Heart left ventricle (tissue), 16 donors: ENCODE measurements around the gene PLCG2. TPM values are rescaled to one million over a fixed set of nuclear protein-coding genes. Genes with fewer than 3 reads are reported as not detected.

Source experiments
- ATAC-seq, 4 donors: fragments of 200-7000 bp; cut with Tn5 transposase; one replicate each; pipeline ENCODE4 v1.9.1; 2020 to 2022; ENCODE audit warnings: moderate library complexity in 4 of 4, mild to moderate bottlenecking in 3 of 4, moderate number of reproducible peaks in 1 of 4
- DNase-seq, 5 donors: peaks; one replicate each; pipeline ENCODE4 v3.0.0-alpha.2; 2020
- H3K27ac ChIP-seq, 12 donors: fragments of 200-600 bp; sonication (generic) in 4 of 12; one replicate each; pipeline versions ENCODE4 v1.5.0 to v1.8.0; 2016 to 2022; ENCODE audit warnings: mild to moderate bottlenecking in 2 of 12
- H3K27me3 ChIP-seq, 9 donors: fragments of 200-600 bp; sonication (generic) in 2 of 9; one replicate each; pipeline versions ENCODE4 v1.5.1 to v1.8.0; 2016 to 2022; ENCODE audit warnings: mild to moderate bottlenecking in 3 of 9
- H3K36me3 ChIP-seq, 9 donors: fragments of 200-600 bp; sonication (generic) in 2 of 9; one replicate each; pipeline versions ENCODE4 v1.5.0 to v1.8.0; 2018 to 2022; ENCODE audit warnings: mild to moderate bottlenecking in 2 of 9
- H3K4me1 ChIP-seq, 12 donors: fragments of 200-600 bp; sonication (generic) in 4 of 12; one replicate each; pipeline versions ENCODE4 v1.5.0 to v1.8.0; 2016 to 2022; ENCODE audit warnings: mild to moderate bottlenecking in 3 of 12
- H3K4me3 ChIP-seq, 12 donors: fragments of 200-600 bp; sonication (generic) in 4 of 12; one replicate each; pipeline versions ENCODE4 v1.5.0 to v1.8.0; 2017 to 2022; ENCODE audit warnings: mild to moderate bottlenecking in 9 of 12, moderate library complexity in 4 of 12
- H3K9me3 ChIP-seq, 12 donors: fragments of 200-600 bp; sonication (generic) in 4 of 12; one replicate each; pipeline versions ENCODE4 v1.5.0 to v1.8.0; 2016 to 2022; ENCODE audit warnings: mild to moderate bottlenecking in 1 of 12
- POLR2A ChIP-seq, 2 donors: fragments of 450-650 bp; IDR thresholded peaks; one replicate each; pipeline ENCODE4 v1.6.1; 2017; ENCODE audit warnings: antibody characterized with exemption in 2 of 2, mild to moderate bottlenecking in 2 of 2, moderate library complexity in 2 of 2
- WGBS, 4 donors: extraction: QIAGEN DNeasy Blood & Tissue Kit in 2 of 4; methylation state at CpG; one replicate each; pipeline versions ENCODE4 v1.1.5 to v1.1.7; 2013 to 2018; 5-methylcytosine and 5-hydroxymethylcytosine counted together
- intact Hi-C, 10 donors: fragments of 100-400 bp; cut with DNase I; formaldehyde crosslinking; loops; one replicate each; pipeline versions ENCODE4 v1.11.1 to v1.14.2; 2022
- polyA plus RNA-seq, 2 donors: library from polyadenylated mRNA; stranded (reverse); fragments of 200-250 nt; gene quantifications; one replicate each; pipeline ENCODE4 v1.2.3, GENCODE V29; 2013
- total RNA-seq, 9 donors: library from RNA; depleted of rRNA in 2 of 9; stranded (reverse); fragments of >200 nt in 2 of 9; fragmentation: NEBNext Ultra II Directional in 3 of 9; extraction: Animal tissue kit (Norgen Biotek cat#: 25700) in 3 of 9; gene quantifications; one replicate each; pipeline versions ENCODE4 v1.1.0 to v1.2.4, GENCODE V29; 2016 to 2023
- TF ChIP-seq, protein P1 (sequence below), 12 donors: fragments of 200-600 bp; sonication (generic) in 4 of 12; IDR thresholded peaks; one replicate each; pipeline versions ENCODE4 v1.5.0 to v1.8.0; 2018 to 2022; ENCODE audit warnings: antibody characterized with exemption in 12 of 12, mild to moderate bottlenecking in 5 of 12
- donor health status: ischemic (EF 13 %, LVEDD 7.1; RV severe dilation, severe dysfunction).
- donor health status: healthy with polysubstance abuse.
- donor health status: DM: no; HTN: yes; CAD: no.
- donor health status: DM: no; HTN: no; CAD: no.
- donor health status: ischemic (EF 25% LVEDD 6.9; RV normal size, moderate dysfunction).
- donor health status: ischemic (EF 25% LVEDD 5.7; RV mildly dilated, moderate dysfunction).
- donor health status: healthy.
- donor health status: DM: yes; HTN: yes; CAD: no.
- donor health status: ischemic (EF 35%, LVEDD 5.7; RV mildly dilated, moderate dysfunction).
- donor health status: nonischemic (EF 11% LVEDD 7.7; RV severe dilation, severe dysfunction).
- donor health status: DM: yes; HTN: yes; CAD: no.
- donor health status: PGD.
- donor health status: ischemic (EF 29% LVEDD 5.4; RV normal size, mild dysfunction).
- donor health status: nonischemic (EF 23%, LVEDD 6.1; RV moderate dilation, normal function).

Gene PLCG2
- total and polyA plus RNA-seq, 11 donors, result 2.0 to 35.4 (median 4.7) TPM

- Histone ChIP-seq H3K4me3 (no peak overlapping the region), H3K36me3 (no peaks in the 10 kb centered on the region), H3K9me3 (no peaks in the 10 kb centered on the region), H3K27me3 (no peaks in the 10 kb centered on the region), H3K4me1 (no peaks in the 10 kb centered on the region), H3K27ac (no peak overlapping the region)
- TF ChIP-seq, protein P1, sequence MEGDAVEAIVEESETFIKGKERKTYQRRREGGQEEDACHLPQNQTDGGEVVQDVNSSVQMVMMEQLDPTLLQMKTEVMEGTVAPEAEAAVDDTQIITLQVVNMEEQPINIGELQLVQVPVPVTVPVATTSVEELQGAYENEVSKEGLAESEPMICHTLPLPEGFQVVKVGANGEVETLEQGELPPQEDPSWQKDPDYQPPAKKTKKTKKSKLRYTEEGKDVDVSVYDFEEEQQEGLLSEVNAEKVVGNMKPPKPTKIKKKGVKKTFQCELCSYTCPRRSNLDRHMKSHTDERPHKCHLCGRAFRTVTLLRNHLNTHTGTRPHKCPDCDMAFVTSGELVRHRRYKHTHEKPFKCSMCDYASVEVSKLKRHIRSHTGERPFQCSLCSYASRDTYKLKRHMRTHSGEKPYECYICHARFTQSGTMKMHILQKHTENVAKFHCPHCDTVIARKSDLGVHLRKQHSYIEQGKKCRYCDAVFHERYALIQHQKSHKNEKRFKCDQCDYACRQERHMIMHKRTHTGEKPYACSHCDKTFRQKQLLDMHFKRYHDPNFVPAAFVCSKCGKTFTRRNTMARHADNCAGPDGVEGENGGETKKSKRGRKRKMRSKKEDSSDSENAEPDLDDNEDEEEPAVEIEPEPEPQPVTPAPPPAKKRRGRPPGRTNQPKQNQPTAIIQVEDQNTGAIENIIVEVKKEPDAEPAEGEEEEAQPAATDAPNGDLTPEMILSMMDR (IDR thresholded peaks at IDR 0.05), result no peak
- no peak for TF ChIP-seq POLR2A (IDR thresholded peaks at IDR 0.05)
- DNase-seq, result no peak
- intact Hi-C loops, result no loop called here
- 85 to 89% (median 88%) methylated on average over 8 of the region's 8 CpGs for WGBS, 4 donors
- no peak for ATAC-seq
These were observed 208.0 kb downstream of the PLCG2 start for GRCh38 chr16:81987121-81987520.

- WGBS, 4 donors, result 88 to 91% (median 90%) methylated on average over 5 of the region's 5 CpGs
- DNase-seq (no peak), ATAC-seq (no peak)
- intact Hi-C loops, result no loop called here
- Histone ChIP-seq H3K4me1 (no peaks in the 10 kb centered on the region), H3K9me3 (no peaks in the 10 kb centered on the region), H3K27me3 (no peaks in the 10 kb centered on the region), H3K36me3 (no peaks in the 10 kb centered on the region), H3K4me3 (no peak overlapping the region), H3K27ac (no peak overlapping the region)
- no peak for TF ChIP-seq POLR2A (IDR thresholded peaks at IDR 0.05)
- TF ChIP-seq, protein P1 (IDR thresholded peaks at IDR 0.05), result no peak
These were observed 208.6 kb downstream of the PLCG2 start for GRCh38 chr16:81987706-81988105.

DNA sequence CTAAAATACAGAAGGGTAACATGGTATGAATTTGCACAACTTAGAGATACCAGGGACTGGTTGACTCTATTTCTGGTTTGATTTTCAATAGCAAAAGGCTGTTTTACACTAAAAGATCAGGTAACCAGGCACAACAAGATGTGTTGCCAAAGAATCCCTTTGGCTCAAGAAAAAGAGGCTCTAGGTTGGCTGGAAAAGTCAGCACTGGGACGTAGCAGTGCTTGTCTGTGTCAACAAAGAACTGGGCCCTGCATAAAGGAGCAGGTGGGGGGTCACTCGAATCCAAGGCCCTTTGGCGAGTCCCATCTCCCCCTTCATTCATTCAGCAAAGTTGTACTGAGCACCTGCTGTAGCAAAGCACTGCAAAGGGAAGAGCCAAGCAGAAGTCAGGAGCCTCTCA lies 213.8 kb downstream of the PLCG2 start:
- intact Hi-C loops, result no loop called here
- DNase-seq, result no peak
- Histone ChIP-seq H3K9me3 (no peaks in the 10 kb centered on the region), H3K4me1 (peaks cover 0 to 9% (median 0%) of the 10 kb centered on the region in 12 donors), H3K36me3 (no peaks in the 10 kb centered on the region), H3K27me3 (no peaks in the 10 kb centered on the region), H3K27ac (no peak overlapping the region), H3K4me3 (no peak overlapping the region)
- 55 to 83% (median 71%) methylated on average over 3 of the region's 3 CpGs for WGBS, 4 donors
- TF ChIP-seq, protein P1 (IDR thresholded peaks at IDR 0.05), result no peak
- TF ChIP-seq POLR2A (IDR thresholded peaks at IDR 0.05), result no peak
- ATAC-seq, result no peak

DNA sequence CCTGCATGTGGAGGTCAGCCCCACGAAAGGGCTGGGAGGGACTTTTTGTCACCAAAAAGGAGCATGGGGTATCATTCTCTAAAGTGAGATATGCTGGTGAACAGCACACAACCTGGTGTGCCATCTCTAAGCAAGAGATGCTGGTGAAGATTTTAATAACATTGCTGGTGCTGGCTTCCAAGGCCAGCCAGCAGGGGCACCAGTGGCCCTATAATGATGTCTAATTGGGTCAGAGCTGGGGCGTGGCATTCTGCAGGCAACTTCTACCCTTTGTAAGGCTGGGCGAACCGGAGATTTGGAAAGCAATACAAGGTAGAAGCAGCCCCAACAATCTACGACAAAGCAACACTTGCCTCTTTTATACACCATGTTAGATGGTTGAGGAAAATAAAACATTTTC lies 215.4 kb downstream of the PLCG2 start:
- WGBS, 4 donors, result 80 to 90% (median 84%) methylated on average over 4 to 5 of the region's 5 CpGs
- Histone ChIP-seq H3K27ac (no peak overlapping the region), H3K27me3 (no peaks in the 10 kb centered on the region), H3K4me3 (no peak overlapping the region), H3K36me3 (no peaks in the 10 kb centered on the region), H3K4me1 (peaks cover 0 to 9% (median 0%) of the 10 kb centered on the region in 12 donors), H3K9me3 (no peaks in the 10 kb centered on the region)
- intact Hi-C loops, result no loop called here
- no peak for DNase-seq
- TF ChIP-seq, protein P1 (IDR thresholded peaks at IDR 0.05), result no peak
- TF ChIP-seq POLR2A (IDR thresholded peaks at IDR 0.05), result no peak
- ATAC-seq, result no peak
